Neural crest cell (in vitro differentiated cells): Measurements from ENCODE around the gene CNBP. TPM values are rescaled to one million over a fixed set of nuclear protein-coding genes. Genes with fewer than 3 reads are reported as not detected.
"Not testable (repeated sequence)": the region's sequence is repeated elsewhere in the genome, so short reads cannot be mapped to it uniquely, and the experiment has no call there.

Experiments
- DNase-seq: peaks from one replicate; pipeline ENCODE4 v3.0.0; 2021; ENCODE audit warnings: low read depth, mixed read lengths, low spot score
- H3K27ac Mint-ChIP-seq: one replicate; pipeline ENCODE4 v1.8.0; 2021; ENCODE audit warnings: mild to moderate bottlenecking, mixed read lengths; ENCODE audit not compliant: unreplicated experiment
- H3K27me3 Mint-ChIP-seq: 2 replicates; pipeline ENCODE4 v1.8.0; 2021; ENCODE audit warnings: low read depth, mild to moderate bottlenecking, mixed read lengths
- H3K36me3 Mint-ChIP-seq: 2 replicates; pipeline ENCODE4 v1.8.0; 2021; ENCODE audit warnings: low read depth, mild to moderate bottlenecking, mixed read lengths
- H3K4me1 Mint-ChIP-seq: 2 replicates; pipeline ENCODE4 v1.8.0; 2021; ENCODE audit warnings: mixed read lengths
- H3K4me3 Mint-ChIP-seq: one replicate; pipeline ENCODE4 v1.8.0; 2021; ENCODE audit warnings: mild to moderate bottlenecking, mixed read lengths
- H3K9me3 Mint-ChIP-seq: 2 replicates; pipeline ENCODE4 v1.8.0; 2021; ENCODE audit warnings: mixed read lengths
- total RNA-seq: library from RNA; stranded (reverse); gene quantifications from 2 replicates; pipeline ENCODE4 v1.2.1, GENCODE V29; 2021
- TF ChIP-seq, protein P1 (sequence below): fragments of 200-600 bp; sonication (generic); conservative IDR thresholded peaks from 2 replicates; pipeline ENCODE4 v1.5.0; 2021; ENCODE audit warnings: antibody characterized with exemption, mild to moderate bottlenecking

The CNBP gene
- total RNA-seq, 1 donor from 2014 or later: 319 TPM

- peaks cover 5% of the 10 kb centered on the region for H3K4me1 Mint-ChIP-seq
- no peaks in the 10 kb centered on the region for H3K27me3 Mint-ChIP-seq
- no peak overlapping the region for H3K4me3 Mint-ChIP-seq
- TF ChIP-seq, protein P1, sequence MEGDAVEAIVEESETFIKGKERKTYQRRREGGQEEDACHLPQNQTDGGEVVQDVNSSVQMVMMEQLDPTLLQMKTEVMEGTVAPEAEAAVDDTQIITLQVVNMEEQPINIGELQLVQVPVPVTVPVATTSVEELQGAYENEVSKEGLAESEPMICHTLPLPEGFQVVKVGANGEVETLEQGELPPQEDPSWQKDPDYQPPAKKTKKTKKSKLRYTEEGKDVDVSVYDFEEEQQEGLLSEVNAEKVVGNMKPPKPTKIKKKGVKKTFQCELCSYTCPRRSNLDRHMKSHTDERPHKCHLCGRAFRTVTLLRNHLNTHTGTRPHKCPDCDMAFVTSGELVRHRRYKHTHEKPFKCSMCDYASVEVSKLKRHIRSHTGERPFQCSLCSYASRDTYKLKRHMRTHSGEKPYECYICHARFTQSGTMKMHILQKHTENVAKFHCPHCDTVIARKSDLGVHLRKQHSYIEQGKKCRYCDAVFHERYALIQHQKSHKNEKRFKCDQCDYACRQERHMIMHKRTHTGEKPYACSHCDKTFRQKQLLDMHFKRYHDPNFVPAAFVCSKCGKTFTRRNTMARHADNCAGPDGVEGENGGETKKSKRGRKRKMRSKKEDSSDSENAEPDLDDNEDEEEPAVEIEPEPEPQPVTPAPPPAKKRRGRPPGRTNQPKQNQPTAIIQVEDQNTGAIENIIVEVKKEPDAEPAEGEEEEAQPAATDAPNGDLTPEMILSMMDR: no peak
- H3K27ac Mint-ChIP-seq: no peak overlapping the region
- no peaks in the 10 kb centered on the region for H3K36me3 Mint-ChIP-seq
- DNase-seq: no peak
- H3K9me3 Mint-ChIP-seq: no peaks in the 10 kb centered on the region
These were observed 42.7 kb upstream of the CNBP start for GRCh38 chr3:129226374-129226773.

DNA sequence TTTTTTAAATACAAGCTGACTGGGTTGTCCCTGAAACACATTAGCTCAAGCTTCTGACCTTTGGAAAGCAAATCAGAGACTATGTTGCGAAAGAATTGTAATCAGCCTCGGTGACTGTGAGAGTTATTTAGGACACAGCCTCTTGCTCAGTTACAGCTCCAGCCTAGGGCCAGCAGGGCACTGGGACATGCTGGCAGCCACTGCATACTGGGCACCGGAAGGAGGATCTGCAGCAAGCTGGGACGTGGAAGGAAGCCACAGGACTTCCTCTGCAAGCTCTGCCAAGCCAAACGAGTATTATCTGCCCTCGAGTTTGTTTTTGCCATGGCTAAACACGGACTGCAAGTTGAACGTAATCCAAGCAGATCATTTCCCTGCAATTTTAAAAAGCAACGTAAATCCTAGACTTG, 41.3 kb upstream of the CNBP start:
- Mint-ChIP-seq H3K4me3 (no peak overlapping the region), H3K27me3 (no peaks in the 10 kb centered on the region), H3K4me1 (peaks cover 5% of the 10 kb centered on the region), H3K9me3 (no peaks in the 10 kb centered on the region), H3K36me3 (no peaks in the 10 kb centered on the region), H3K27ac (no peak overlapping the region)
- TF ChIP-seq, protein P1: no peak
- no peak for DNase-seq

GRCh38 chr3:129224387-129224786, 40.7 kb upstream of the CNBP start:
- H3K27me3 Mint-ChIP-seq, DNase-seq, H3K9me3 Mint-ChIP-seq, H3K27ac Mint-ChIP-seq, H3K36me3 Mint-ChIP-seq, H3K4me3 Mint-ChIP-seq, H3K4me1 Mint-ChIP-seq: not testable (repeated sequence)

- no peak for DNase-seq
- TF ChIP-seq, protein P1: no peak
- H3K4me1 Mint-ChIP-seq: no peaks in the 10 kb centered on the region
- no peak overlapping the region for H3K4me3 Mint-ChIP-seq
- H3K27me3 Mint-ChIP-seq: no peaks in the 10 kb centered on the region
- no peaks in the 10 kb centered on the region for H3K36me3 Mint-ChIP-seq
- H3K27ac Mint-ChIP-seq: no peak overlapping the region
- no peaks in the 10 kb centered on the region for H3K9me3 Mint-ChIP-seq
These were observed 35.0 kb upstream of the CNBP start for GRCh38 chr3:129218742-129219141.

DNA sequence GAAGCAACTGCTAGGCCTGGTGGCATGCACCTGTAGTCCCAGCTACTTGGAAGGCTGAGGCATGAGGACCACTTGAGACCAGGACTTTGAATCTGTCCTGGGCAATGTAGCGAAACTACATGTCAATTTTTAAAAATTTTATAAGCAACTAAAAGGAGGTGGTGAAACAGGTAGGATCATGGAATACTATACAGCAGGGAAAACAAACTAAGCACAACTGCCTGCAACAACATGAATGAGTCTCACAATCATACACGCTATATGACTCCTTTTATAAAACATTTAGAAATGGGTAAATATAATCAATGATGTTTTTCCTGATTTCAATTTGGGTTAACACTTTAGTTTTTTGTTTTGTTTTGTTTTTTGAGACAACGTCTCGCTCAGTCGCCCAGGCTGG, 29.5 kb upstream of the CNBP start:
- TF ChIP-seq, protein P1: no peak
- Mint-ChIP-seq H3K4me3 (no peak overlapping the region), H3K9me3 (no peaks in the 10 kb centered on the region), H3K4me1 (no peaks in the 10 kb centered on the region), H3K27me3 (no peaks in the 10 kb centered on the region), H3K36me3 (no peaks in the 10 kb centered on the region), H3K27ac (no peak overlapping the region)
- no peak for DNase-seq

DNA sequence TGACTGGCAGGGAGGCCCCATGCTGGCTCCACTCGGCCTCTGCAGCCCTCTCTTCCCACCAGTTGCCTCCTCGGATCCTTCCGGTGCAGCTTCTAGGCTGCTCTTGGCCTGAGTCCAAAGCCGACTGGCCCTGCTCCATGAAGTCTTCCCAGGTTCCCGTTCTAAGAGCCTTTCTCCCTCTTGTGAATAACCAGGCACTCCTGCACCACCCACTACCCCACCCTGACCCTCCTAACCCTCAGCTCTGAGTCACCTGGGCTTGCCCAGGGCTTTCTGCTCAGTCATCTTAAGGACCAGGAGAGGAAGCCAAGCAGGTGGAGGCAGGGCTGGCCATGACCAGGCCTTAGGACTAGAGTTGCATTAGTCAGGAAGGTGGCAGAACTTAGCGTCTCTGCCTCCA, 28.1 kb upstream of the CNBP start:
- TF ChIP-seq, protein P1: no peak
- Mint-ChIP-seq H3K36me3 (no peaks in the 10 kb centered on the region), H3K4me3 (no peak overlapping the region), H3K4me1 (no peaks in the 10 kb centered on the region), H3K9me3 (no peaks in the 10 kb centered on the region), H3K27ac (no peak overlapping the region), H3K27me3 (no peaks in the 10 kb centered on the region)
- DNase-seq: no peak
